22Rv1 (cell line): Measurements from ENCODE around the gene LRWD1.
A peak's percentile ranks its signal among the peaks of the same experiment; 100 is the strongest.
"Not testable (repeated sequence)": the region's sequence is repeated elsewhere in the genome, so short reads cannot be mapped to it uniquely, and the experiment has no call there.

Experiments
- H3K27ac ChIP-seq: fragments of 450-650 bp; 2 replicates; pipeline ENCODE4 v1.5.1; 2017
- CTCF ChIP-seq: fragments of 450-650 bp; IDR thresholded peaks from 2 replicates; pipeline ENCODE4 v1.5.1; 2017; ENCODE audit warnings: mild to moderate bottlenecking
- ZFX ChIP-seq: fragments of 450-650 bp; IDR thresholded peaks from 2 replicates; pipeline ENCODE4 v1.6.1; 2017; ENCODE audit warnings: antibody characterized with exemption, borderline replicate concordance

LRWD1 gene

GRCh38 chr7:102469972-102470825 is 5.4 kb downstream of the LRWD1 start:
- no peak for TF ChIP-seq ZFX
- TF ChIP-seq CTCF = no peak
- H3K27ac ChIP-seq = 0 out of 2 replicates have a peak overlapping the region, but pooled peaks have one; percentile 22

- no peak for TF ChIP-seq ZFX
- TF ChIP-seq CTCF = no peak
- H3K27ac ChIP-seq = 0 out of 2 replicates have a peak overlapping the region, but pooled peaks have one; percentile 22
Measured at GRCh38 chr7:102471791-102472125, 7.0 kb downstream of the LRWD1 start.

GRCh38 chr7:102472126-102473041 is 7.6 kb downstream of the LRWD1 start:
- H3K27ac ChIP-seq = 0 out of 2 replicates have a peak overlapping the region, but pooled peaks have one; percentile 22
- TF ChIP-seq CTCF = no peak
- TF ChIP-seq ZFX = no peak

- TF ChIP-seq CTCF (no peak), ZFX (no peak)
- H3K27ac ChIP-seq = 0 out of 2 replicates have a peak overlapping the region, but pooled peaks have one; percentile 10
Measured at GRCh38 chr7:102473271-102473991, 8.6 kb downstream of the LRWD1 start.

GRCh38 chr7:102474116-102474515 is 9.3 kb downstream of the LRWD1 start:
- not testable (repeated sequence) for H3K27ac ChIP-seq

- H3K27ac ChIP-seq = not testable (repeated sequence)
Measured at GRCh38 chr7:102474736-102475435, 10.1 kb downstream of the LRWD1 start.

- H3K27ac ChIP-seq = not testable (repeated sequence)
Measured at GRCh38 chr7:102478314-102479208, 13.8 kb downstream of the LRWD1 start, which contains the start of gene POLR2J. POLR2J (minus strand) TSS chr7:102478922; CDS start chr7:102478860, 62 bp downstream.

- H3K27ac ChIP-seq = not testable (repeated sequence)
Measured at GRCh38 chr7:102479209-102479584, 14.4 kb downstream of the LRWD1 start.
